PC-3 (cell line): Measurements from ENCODE around the gene ROBO2. TPM values are rescaled to one million over a fixed set of nuclear protein-coding genes. Genes with fewer than 3 reads are reported as not detected.

ENCODE experiments used
- ATAC-seq: fragments of 200-7000 bp; cut with Tn5 transposase; 2 replicates; pipeline ENCODE4 v1.9.1; 2020; ENCODE audit warnings: mild to moderate bottlenecking, moderate library complexity
- Bru-seq: library from RNA; stranded (reverse); fragments of 400-500 nt; gene quantifications from one replicate; lab custom pipeline; 2021; lab: Mats Ljungman, UMichigan
- BruChase-seq, 2 experiments: library from RNA; stranded (reverse); fragments of 400-500 nt; gene quantifications; one replicate each; lab custom pipeline; 2021; lab: Mats Ljungman, UMichigan
- BruUV-seq: library from RNA; stranded (reverse); fragments of 400-500 nt; replicated peaks from 2 replicates; lab custom pipeline; 2021; lab: Mats Ljungman, UMichigan
- CTCF ChIA-PET: fragments of 300-600 bp; sonication (Branson Sonifier 250); formaldehyde crosslinking; loops from one replicate; lab custom pipeline; 2022; ENCODE audit warnings: antibody characterized with exemption; lab: Charles Lee
- POLR2A ChIA-PET: fragments of 300-600 bp; sonication (Branson Sonifier 250); formaldehyde crosslinking; loops from one replicate; lab custom pipeline; 2022; ENCODE audit warnings: antibody characterized with exemption; ENCODE audit not compliant: unreplicated experiment; lab: Charles Lee
- DNase-seq: peaks from one replicate; pipeline ENCODE4 v3.0.0-alpha.2; 2015
- H2AFZ ChIP-seq: fragments of 300-600 bp; sonication (generic); 2 replicates; pipeline ENCODE4 v1.6.0; 2016; ENCODE audit warnings: antibody characterized with exemption, low read length
- H3F3A ChIP-seq: fragments of 300-600 bp; sonication (generic); one replicate; pipeline ENCODE4 v1.6.0; 2017; ENCODE audit warnings: antibody characterized with exemption, low read length, control low read depth, mild to moderate bottlenecking; ENCODE audit not compliant: unreplicated experiment
- H3K27ac ChIP-seq: fragments of 300-600 bp; sonication (generic); 2 replicates; pipeline ENCODE4 v1.5.1; 2016; ENCODE audit warnings: mild to moderate bottlenecking, low read length
- H3K27me3 ChIP-seq: fragments of 300-600 bp; sonication (generic); 2 replicates; pipeline ENCODE4 v1.6.1; 2016; ENCODE audit warnings: low read length, mixed read lengths
- H3K36me3 ChIP-seq: fragments of 300-600 bp; sonication (generic); 2 replicates; pipeline ENCODE4 v1.6.1; 2016; ENCODE audit warnings: low read depth, mixed run types, low read length, mixed read lengths
- H3K4me1 ChIP-seq: fragments of 300-600 bp; sonication (generic); 2 replicates; pipeline ENCODE4 v1.5.1; 2016; ENCODE audit warnings: low read length; ENCODE audit not compliant: insufficient read depth
- H3K4me2 ChIP-seq: fragments of 300-600 bp; sonication (generic); 2 replicates; pipeline ENCODE4 v1.6.0; 2016; ENCODE audit warnings: low read length
- H3K4me3 ChIP-seq: fragments of 300-600 bp; sonication (generic); 2 replicates; pipeline ENCODE4 v1.5.1; 2016; ENCODE audit warnings: mild to moderate bottlenecking, low read length, mixed read lengths
- H3K79me2 ChIP-seq: fragments of 300-600 bp; sonication (generic); 2 replicates; pipeline ENCODE4 v1.6.1; 2017; ENCODE audit warnings: low read length, mixed read lengths
- H3K9ac ChIP-seq: fragments of 300-600 bp; sonication (generic); 2 replicates; pipeline ENCODE4 v1.6.0; 2016; ENCODE audit warnings: mild to moderate bottlenecking, low read length
- H3K9me2 ChIP-seq: fragments of 300-600 bp; sonication (generic); replicated peaks from 2 replicates; pipeline ENCODE4 v1.6.1; 2016; ENCODE audit warnings: mixed run types, low read length, mixed read lengths
- H3K9me3 ChIP-seq: fragments of 300-600 bp; sonication (generic); 2 replicates; pipeline ENCODE4 v1.6.1; 2016; ENCODE audit warnings: low read length, mixed read lengths
- H4K20me1 ChIP-seq: fragments of 300-600 bp; sonication (generic); 2 replicates; pipeline ENCODE4 v1.6.1; 2016; ENCODE audit warnings: low read length, mixed read lengths
- EZH2 ChIP-seq: fragments of 300-600 bp; sonication (generic); IDR thresholded peaks from one replicate; pipeline ENCODE4 v1.6.1; 2017; ENCODE audit warnings: antibody characterized with exemption, mild to moderate bottlenecking, low read length; ENCODE audit not compliant: unreplicated experiment
- EZH2phosphoT487 ChIP-seq: fragments of 300-600 bp; sonication (generic); IDR thresholded peaks from 2 replicates; pipeline ENCODE4 v1.6.1; 2018; ENCODE audit warnings: mild to moderate bottlenecking, antibody characterized with exemption, low read length, borderline replicate concordance
- intact Hi-C: fragments of 100-400 bp; cut with micrococcal nuclease; formaldehyde crosslinking; loops from 2 replicates; pipeline ENCODE4 v1.9.0; 2023
- long read RNA-seq: library from polyadenylated mRNA; unstranded; transcript quantifications from one replicate; pipeline ENCODE4 v2.0.0, GENCODE V29; 2021; ENCODE audit not compliant: unreplicated experiment
- total RNA-seq: library from RNA; depleted of rRNA; stranded (reverse); fragments of >200 nt; gene quantifications from 2 replicates; pipeline ENCODE4 v1.2.3, GENCODE V29; 2014; rRNA removed
- TF ChIP-seq, protein P1 (sequence below): fragments of 300-600 bp; sonication (generic); conservative IDR thresholded peaks from 2 replicates; pipeline ENCODE4 v1.5.1; 2017; ENCODE audit warnings: antibody characterized with exemption, low read depth, mild to moderate bottlenecking, low read length

Gene ROBO2, protein sequence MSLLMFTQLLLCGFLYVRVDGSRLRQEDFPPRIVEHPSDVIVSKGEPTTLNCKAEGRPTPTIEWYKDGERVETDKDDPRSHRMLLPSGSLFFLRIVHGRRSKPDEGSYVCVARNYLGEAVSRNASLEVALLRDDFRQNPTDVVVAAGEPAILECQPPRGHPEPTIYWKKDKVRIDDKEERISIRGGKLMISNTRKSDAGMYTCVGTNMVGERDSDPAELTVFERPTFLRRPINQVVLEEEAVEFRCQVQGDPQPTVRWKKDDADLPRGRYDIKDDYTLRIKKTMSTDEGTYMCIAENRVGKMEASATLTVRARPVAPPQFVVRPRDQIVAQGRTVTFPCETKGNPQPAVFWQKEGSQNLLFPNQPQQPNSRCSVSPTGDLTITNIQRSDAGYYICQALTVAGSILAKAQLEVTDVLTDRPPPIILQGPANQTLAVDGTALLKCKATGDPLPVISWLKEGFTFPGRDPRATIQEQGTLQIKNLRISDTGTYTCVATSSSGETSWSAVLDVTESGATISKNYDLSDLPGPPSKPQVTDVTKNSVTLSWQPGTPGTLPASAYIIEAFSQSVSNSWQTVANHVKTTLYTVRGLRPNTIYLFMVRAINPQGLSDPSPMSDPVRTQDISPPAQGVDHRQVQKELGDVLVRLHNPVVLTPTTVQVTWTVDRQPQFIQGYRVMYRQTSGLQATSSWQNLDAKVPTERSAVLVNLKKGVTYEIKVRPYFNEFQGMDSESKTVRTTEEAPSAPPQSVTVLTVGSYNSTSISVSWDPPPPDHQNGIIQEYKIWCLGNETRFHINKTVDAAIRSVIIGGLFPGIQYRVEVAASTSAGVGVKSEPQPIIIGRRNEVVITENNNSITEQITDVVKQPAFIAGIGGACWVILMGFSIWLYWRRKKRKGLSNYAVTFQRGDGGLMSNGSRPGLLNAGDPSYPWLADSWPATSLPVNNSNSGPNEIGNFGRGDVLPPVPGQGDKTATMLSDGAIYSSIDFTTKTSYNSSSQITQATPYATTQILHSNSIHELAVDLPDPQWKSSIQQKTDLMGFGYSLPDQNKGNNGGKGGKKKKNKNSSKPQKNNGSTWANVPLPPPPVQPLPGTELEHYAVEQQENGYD (N-terminal part only)
- total RNA-seq = not detected in 2 replicates
- Bru-seq, nascent RNA = percentile 8 among the genes with signal in this experiment
- BruChase-seq, experiment 1, labeled RNA remaining after a 6-hour chase = percentile 7 among the genes with signal in this experiment
- percentile 10 among the genes with signal in this experiment for BruChase-seq, experiment 2, labeled RNA remaining after a 2-hour chase
- long read RNA-seq = 0 reads

DNA sequence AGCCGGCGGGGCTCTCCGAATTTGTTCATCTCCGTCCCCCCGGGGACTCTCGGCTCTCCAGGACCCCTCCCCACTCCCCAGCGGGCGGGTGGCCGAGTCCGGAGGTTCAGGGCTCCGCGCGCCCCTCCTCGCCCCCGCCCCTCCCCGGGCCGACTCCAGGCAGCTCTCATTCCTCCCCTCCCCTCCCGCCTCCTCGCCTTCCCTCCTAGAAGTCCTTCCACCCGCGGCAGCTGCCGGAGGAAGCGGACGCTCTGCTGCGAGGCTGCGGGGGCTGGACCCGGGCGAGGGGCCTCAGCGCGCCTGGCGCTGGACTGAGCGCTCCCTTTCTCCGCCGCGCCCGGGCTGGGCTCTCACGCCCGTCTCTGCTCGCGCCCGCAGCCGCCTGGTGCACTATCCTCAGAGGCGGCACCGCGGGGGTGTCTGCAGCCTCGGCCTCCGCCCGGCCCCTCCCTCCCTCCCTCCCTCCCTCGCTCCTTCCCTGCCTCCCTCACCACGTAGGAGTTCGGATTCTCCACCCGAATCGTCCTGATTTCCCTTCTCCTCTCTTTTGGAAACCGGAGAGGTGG, at the start of gene ROBO2:
Gene ROBO2, plus strand, starts transcription at position 494 of the 566 bp plus-strand sequence. CDS start 687 bp downstream, outside the sequence.
- no peak for ATAC-seq
- BruUV-seq = no TSS peak
- no peak within 1 kb of the TSS for H3K9ac ChIP-seq

DNA sequence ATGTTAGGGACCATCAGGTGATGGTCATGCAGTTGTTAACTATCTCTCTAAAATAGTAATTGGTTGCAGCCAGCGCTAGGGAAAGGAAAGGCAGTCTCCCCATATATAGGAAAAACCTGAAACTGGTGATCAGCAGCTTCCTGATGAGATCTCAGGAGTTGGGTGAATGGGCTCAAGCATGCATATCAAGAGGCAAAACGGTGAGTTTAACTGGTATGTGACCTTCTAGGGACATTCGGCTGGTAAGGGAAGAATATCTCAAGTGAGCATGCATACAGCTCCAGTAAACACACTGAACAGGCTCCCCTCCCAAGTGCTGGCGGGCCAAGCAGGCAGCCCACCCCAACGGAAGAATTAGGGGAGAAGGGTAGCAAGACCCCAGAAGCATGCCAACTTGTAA, 49.3 kb upstream of the ROBO2 start:
- Histone ChIP-seq H3K9me2 (no peaks in the 10 kb centered on the region), H3K4me3 (no peak overlapping the region), H3K36me3 (no peaks in the 10 kb centered on the region), H3F3A (no peaks in the 10 kb centered on the region), H3K9me3 (no peaks in the 10 kb centered on the region), H3K27me3 (peaks cover 3% of the 10 kb centered on the region; the same call in 1 of the 2 replicates), H2AFZ (no peak overlapping the region), H3K9ac (no peak overlapping the region), H3K4me1 (no peaks in the 10 kb centered on the region), H3K4me2 (no peak overlapping the region), H3K27ac (no peak overlapping the region), H3K79me2 (no peaks in the 10 kb centered on the region), H4K20me1 (no peaks in the 10 kb centered on the region)
- ChIA-PET POLR2A (no interaction called here), CTCF (no interaction called here)
- DNase-seq = no peak
- intact Hi-C loops = no loop called here
- BruUV-seq = no TSS peak
- TF ChIP-seq EZH2phosphoT487 (no peak), EZH2 (no peak)
- TF ChIP-seq, protein P1, sequence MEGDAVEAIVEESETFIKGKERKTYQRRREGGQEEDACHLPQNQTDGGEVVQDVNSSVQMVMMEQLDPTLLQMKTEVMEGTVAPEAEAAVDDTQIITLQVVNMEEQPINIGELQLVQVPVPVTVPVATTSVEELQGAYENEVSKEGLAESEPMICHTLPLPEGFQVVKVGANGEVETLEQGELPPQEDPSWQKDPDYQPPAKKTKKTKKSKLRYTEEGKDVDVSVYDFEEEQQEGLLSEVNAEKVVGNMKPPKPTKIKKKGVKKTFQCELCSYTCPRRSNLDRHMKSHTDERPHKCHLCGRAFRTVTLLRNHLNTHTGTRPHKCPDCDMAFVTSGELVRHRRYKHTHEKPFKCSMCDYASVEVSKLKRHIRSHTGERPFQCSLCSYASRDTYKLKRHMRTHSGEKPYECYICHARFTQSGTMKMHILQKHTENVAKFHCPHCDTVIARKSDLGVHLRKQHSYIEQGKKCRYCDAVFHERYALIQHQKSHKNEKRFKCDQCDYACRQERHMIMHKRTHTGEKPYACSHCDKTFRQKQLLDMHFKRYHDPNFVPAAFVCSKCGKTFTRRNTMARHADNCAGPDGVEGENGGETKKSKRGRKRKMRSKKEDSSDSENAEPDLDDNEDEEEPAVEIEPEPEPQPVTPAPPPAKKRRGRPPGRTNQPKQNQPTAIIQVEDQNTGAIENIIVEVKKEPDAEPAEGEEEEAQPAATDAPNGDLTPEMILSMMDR = no peak
- no peak for ATAC-seq

More for the DNA sequence above, at the start of gene ROBO2:
- TF ChIP-seq EZH2 = no peak
- TF ChIP-seq EZH2phosphoT487 = no peak
- TF ChIP-seq, protein P1 = no peak
- Histone ChIP-seq H3F3A (no peaks in the 10 kb centered on the region), H2AFZ (peak within 1 kb of the TSS; percentile 27; the same call in 1 of the 2 replicates), H3K36me3 (no peaks in the 10 kb centered on the region), H4K20me1 (no peaks in the 10 kb centered on the region), H3K79me2 (no peaks in the 10 kb centered on the region), H3K4me2 (peak within 1 kb of the TSS; percentile 44), H3K4me3 (no peak within 1 kb of the TSS), H3K9me2 (no peaks in the 10 kb centered on the region), H3K27me3 (peaks cover 79% of the 10 kb centered on the region), H3K9me3 (no peaks in the 10 kb centered on the region), H3K4me1 (no peaks in the 10 kb centered on the region), H3K27ac (no peak within 1 kb of the TSS)
- intact Hi-C loops = loop anchor here (2.0 kb wide), 2 partner anchors 279 to 1165 kb away; no protein-coding TSS in a partner anchor
- POLR2A ChIA-PET = no interaction called here
- no peak for DNase-seq
- CTCF ChIA-PET = no interaction called here
